ENCODE measurements around the gene PIK3R1. TPM values are rescaled to one million over a fixed set of nuclear protein-coding genes. Genes with fewer than 3 reads are reported as not detected.

The PIK3R1 gene
- total and polyA plus RNA-seq, 3 donors from 2014 or later: 16.9 to 63.7 (median 48.1) TPM

- DNase-seq: no peak
- H3K27ac ChIP-seq: no peak overlapping the region
- no peak overlapping the region for H3K4me3 ChIP-seq
- no peaks in the 10 kb centered on the region for H3K27me3 ChIP-seq
- intact Hi-C loops (cut with DNase I; ENCODE audit: low total_unique reads): no loop called here
- no peak for TF ChIP-seq POLR2A (IDR thresholded peaks at IDR 0.05)
- TF ChIP-seq, protein P1, sequence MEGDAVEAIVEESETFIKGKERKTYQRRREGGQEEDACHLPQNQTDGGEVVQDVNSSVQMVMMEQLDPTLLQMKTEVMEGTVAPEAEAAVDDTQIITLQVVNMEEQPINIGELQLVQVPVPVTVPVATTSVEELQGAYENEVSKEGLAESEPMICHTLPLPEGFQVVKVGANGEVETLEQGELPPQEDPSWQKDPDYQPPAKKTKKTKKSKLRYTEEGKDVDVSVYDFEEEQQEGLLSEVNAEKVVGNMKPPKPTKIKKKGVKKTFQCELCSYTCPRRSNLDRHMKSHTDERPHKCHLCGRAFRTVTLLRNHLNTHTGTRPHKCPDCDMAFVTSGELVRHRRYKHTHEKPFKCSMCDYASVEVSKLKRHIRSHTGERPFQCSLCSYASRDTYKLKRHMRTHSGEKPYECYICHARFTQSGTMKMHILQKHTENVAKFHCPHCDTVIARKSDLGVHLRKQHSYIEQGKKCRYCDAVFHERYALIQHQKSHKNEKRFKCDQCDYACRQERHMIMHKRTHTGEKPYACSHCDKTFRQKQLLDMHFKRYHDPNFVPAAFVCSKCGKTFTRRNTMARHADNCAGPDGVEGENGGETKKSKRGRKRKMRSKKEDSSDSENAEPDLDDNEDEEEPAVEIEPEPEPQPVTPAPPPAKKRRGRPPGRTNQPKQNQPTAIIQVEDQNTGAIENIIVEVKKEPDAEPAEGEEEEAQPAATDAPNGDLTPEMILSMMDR (IDR thresholded peaks at IDR 0.05): no peak
- H3K9me3 ChIP-seq: no peaks in the 10 kb centered on the region
- 47 to 72% methylated on average over 2 of the region's 2 CpGs for WGBS, 2 donors
- H3K36me3 ChIP-seq (ENCODE audit: low read depth, missing control alignments): no peaks in the 10 kb centered on the region
- H3K4me1 ChIP-seq: peaks cover 13% of the 10 kb centered on the region
Measured at GRCh38 chr5:68237715-68238114, 22.2 kb downstream of the PIK3R1 start.

- H3K4me3 ChIP-seq: no peak overlapping the region
Measured at GRCh38 chr5:68239487-68239886, 23.9 kb downstream of the PIK3R1 start.

DNA sequence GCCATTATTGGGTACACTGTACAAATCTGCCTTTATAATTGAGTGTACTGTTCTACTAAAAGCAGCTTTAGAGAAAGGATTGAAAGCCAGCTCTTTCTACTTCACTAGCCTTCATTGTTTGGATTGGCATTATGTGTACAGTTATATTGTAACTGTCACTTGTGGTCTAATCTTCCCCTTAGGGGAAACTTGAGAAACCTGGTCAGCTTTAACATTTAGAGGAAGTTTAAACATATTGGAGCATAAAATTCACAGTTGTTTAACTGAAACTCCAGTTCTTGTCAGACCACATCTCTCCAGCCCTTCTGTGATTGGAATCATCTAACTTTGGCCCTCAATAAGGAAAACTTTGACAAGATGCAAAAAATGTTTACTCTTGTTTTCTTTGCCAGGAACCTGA, 24.6 kb downstream of the PIK3R1 start:
- H3K27ac ChIP-seq: no peak overlapping the region
- no peaks in the 10 kb centered on the region for H3K36me3 ChIP-seq (ENCODE audit: low read depth, missing control alignments)
- H3K4me3 ChIP-seq: no peak overlapping the region
- no peak for TF ChIP-seq POLR2A (IDR thresholded peaks at IDR 0.05)
- TF ChIP-seq, protein P1 (IDR thresholded peaks at IDR 0.05): no peak
- intact Hi-C loops (cut with DNase I; ENCODE audit: low total_unique reads): no loop called here
- no peaks in the 10 kb centered on the region for H3K9me3 ChIP-seq
- DNase-seq: no peak
- H3K4me1 ChIP-seq: peaks cover 18% of the 10 kb centered on the region
- no peaks in the 10 kb centered on the region for H3K27me3 ChIP-seq

More at GRCh38 chr5:68239487-68239886, 23.9 kb downstream of the PIK3R1 start:
- H3K4me1 ChIP-seq: peaks cover 18% of the 10 kb centered on the region
- peak; percentile 77 for DNase-seq
- TF ChIP-seq, protein P1 (IDR thresholded peaks at IDR 0.05): no peak
- no peak for TF ChIP-seq POLR2A (IDR thresholded peaks at IDR 0.05)
- WGBS, 2 donors: 24 to 60% methylated on average over 7 of the region's 7 CpGs
- no peaks in the 10 kb centered on the region for H3K36me3 ChIP-seq (ENCODE audit: low read depth, missing control alignments)
- no peaks in the 10 kb centered on the region for H3K9me3 ChIP-seq
- intact Hi-C loops (cut with DNase I; ENCODE audit: low total_unique reads): no loop called here
- H3K27me3 ChIP-seq: no peaks in the 10 kb centered on the region
- no peak overlapping the region for H3K27ac ChIP-seq

GRCh38 chr5:68240771-68241170, 25.2 kb downstream of the PIK3R1 start:
- no peaks in the 10 kb centered on the region for H3K9me3 ChIP-seq
- H3K4me3 ChIP-seq: no peak overlapping the region
- H3K36me3 ChIP-seq (ENCODE audit: low read depth, missing control alignments): no peaks in the 10 kb centered on the region
- TF ChIP-seq, protein P1 (IDR thresholded peaks at IDR 0.05): no peak
- TF ChIP-seq POLR2A (IDR thresholded peaks at IDR 0.05): no peak
- no peaks in the 10 kb centered on the region for H3K27me3 ChIP-seq
- WGBS, 2 donors: 56 to 71% methylated on average over 1 of the region's 1 CpG
- H3K27ac ChIP-seq: no peak overlapping the region
- DNase-seq: no peak
- intact Hi-C loops (cut with DNase I; ENCODE audit: low total_unique reads): no loop called here
- peaks cover 18% of the 10 kb centered on the region for H3K4me1 ChIP-seq

GRCh38 chr5:68242743-68243142, 27.2 kb downstream of the PIK3R1 start:
- intact Hi-C loops (cut with DNase I; ENCODE audit: low total_unique reads): no loop called here
- peak overlapping the region in 1 of 2 donors; percentile 38 for H3K27ac ChIP-seq
- WGBS, 2 donors: 51 to 59% methylated on average over 5 of the region's 5 CpGs
- H3K36me3 ChIP-seq (ENCODE audit: low read depth, missing control alignments): no peaks in the 10 kb centered on the region
- H3K27me3 ChIP-seq: no peaks in the 10 kb centered on the region
- H3K4me1 ChIP-seq: peaks cover 18% of the 10 kb centered on the region
- TF ChIP-seq, protein P1 (IDR thresholded peaks at IDR 0.05): no peak
- TF ChIP-seq POLR2A (IDR thresholded peaks at IDR 0.05): no peak
- no peak for DNase-seq
- H3K9me3 ChIP-seq: no peaks in the 10 kb centered on the region
- H3K4me3 ChIP-seq: no peak overlapping the region
